GM12874 (cell line): Measurements from ENCODE around the gene ACTRT2.

Experiments
- CTCF ChIP-seq: IDR thresholded peaks from 2 replicates; pipeline ENCODE4 v1.5.1; 2011; ENCODE audit warnings: low read depth, mild to moderate bottlenecking, control low read depth, low read length, moderate library complexity; ENCODE audit not compliant: insufficient read depth

The ACTRT2 gene

GRCh38 chr1:3001471-3002348 is 19.6 kb upstream of the ACTRT2 start:
- TF ChIP-seq CTCF, result no peak

DNA sequence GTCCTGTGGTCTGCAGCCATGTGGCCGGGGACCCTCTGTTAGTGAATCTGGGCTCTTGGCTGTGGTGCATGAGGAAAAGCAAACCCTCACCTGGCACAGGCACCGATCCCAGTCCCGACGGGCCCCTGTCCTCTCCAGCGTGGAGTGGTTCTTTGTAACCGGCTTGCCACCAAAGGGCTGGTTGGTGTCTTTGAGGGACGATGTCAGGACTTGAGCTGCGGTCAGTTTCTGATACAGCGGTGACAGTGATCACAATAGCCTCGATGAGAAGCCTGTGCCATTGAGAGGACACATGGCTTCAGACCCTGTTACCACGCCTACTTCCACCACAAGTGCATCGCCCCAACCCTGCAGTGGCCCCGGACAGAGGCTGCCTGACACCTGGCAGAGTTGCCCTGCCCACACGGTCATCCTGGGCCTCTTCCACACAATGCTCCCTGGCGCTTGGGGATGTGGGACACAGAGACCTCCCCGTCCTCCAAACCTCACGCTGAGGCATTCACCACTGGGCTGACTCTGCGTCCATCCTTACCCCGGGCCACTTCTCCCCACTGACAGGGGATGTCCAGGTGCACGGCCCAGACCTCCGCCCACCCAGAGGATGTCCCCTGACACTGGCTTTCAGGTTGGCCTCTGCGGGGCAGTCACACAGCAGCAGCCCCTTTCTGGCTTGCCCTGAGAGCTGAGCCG is 18.8 kb upstream of the ACTRT2 start:
- TF ChIP-seq CTCF, result no peak

DNA sequence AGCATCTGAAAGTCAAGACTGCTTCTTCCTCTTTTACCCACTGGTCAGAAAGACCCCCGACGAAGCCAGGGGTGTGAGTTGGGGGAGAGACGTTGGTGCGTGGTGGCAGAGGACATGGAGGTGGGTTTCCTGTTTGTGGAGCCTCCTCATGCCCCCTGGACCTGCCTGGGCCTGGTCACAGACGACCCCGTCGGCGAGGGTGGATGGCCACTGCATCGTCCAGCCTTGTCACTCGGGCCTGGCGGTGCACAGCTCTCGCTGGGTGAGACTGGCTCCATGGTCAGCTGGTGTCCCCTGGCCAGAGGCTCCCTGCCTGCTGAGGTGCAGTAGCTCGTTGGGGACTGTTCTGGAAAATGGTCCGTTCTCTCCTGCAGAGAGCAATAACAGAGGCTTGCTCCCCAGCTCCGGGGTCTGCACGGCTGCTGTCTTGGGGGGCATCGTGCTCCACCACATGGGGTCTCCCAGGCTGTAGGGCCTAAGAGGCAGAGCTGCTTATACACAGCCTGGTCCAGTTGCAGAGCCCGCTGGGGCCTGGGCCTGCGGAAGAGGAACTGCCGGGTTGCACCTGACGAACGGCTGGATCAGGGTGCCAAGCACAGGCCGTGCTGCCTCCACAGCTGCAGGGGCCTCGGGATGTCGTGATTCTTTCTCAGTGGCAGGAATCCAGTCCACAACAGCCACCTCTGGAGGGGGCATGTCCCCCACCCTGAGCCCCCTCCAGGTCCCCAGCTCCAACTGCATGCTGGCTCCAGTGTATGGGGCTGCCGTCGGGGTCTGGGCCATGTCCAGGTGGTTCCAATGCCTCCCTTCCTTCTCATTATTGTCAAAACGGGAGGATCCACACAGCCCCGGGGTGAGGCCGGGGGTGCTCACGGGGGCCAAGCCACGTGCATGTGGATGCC is 18.0 kb upstream of the ACTRT2 start:
- no peak for TF ChIP-seq CTCF

DNA sequence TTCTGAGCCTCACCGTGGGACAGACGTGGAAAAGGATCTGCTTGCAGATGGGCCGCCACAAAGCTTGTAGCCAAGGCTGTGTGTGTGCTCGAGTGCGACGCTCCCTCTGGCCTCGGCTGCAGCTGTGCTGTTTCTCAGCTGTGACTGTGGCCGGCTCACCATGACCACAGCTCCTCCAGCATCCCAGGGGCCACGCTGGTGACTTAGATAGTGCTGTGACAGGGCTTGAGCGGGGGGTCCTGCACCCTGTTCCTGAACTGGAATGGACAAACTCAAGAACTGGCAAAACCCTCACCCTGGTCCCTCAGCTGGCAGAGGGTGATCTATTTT is 17.4 kb upstream of the ACTRT2 start:
- TF ChIP-seq CTCF, result no peak

GRCh38 chr1:3004285-3005205 is 16.7 kb upstream of the ACTRT2 start:
- no peak for TF ChIP-seq CTCF

GRCh38 chr1:3005771-3006170 is 15.5 kb upstream of the ACTRT2 start:
- no peak for TF ChIP-seq CTCF
